ENCODE results near the gene KLHL3. TPM values are rescaled to one million over a fixed set of nuclear protein-coding genes. Genes with fewer than 3 reads are reported as not detected.

Gene KLHL3
- total and polyA plus RNA-seq, 9 of the 15 experiments (the other 6 are each of a cell fraction or from before 2014, with no cell fraction given), result under 0.01 to 1.5 (median 0.22) TPM

- TF ChIP-seq PCBP1 (IDR thresholded peaks at IDR 0.05; ENCODE audit: low read depth, low read length, poor library complexity, severe bottlenecking), result no peak
- TF ChIP-seq ZNF512 (tag; IDR thresholded peaks at IDR 0.05), result no peak
- no peak for TF ChIP-seq RNF219 (CRISPR knock-in tag; IDR thresholded peaks at IDR 0.05)
- TF ChIP-seq ZNF609 (CRISPR knock-in tag; IDR thresholded peaks at IDR 0.05; ENCODE audit: borderline replicate concordance), result no peak
- TF ChIP-seq ZC3H11A (IDR thresholded peaks at IDR 0.05; ENCODE audit: low read depth, low read length), result no peak
- TF ChIP-seq CBX1 (IDR thresholded peaks at IDR 0.05; ENCODE audit: low read depth), result no peak
- TF ChIP-seq DACH1 (IDR thresholded peaks at IDR 0.05; ENCODE audit: partially characterized antibody), result no peak
- TF ChIP-seq WHSC1 (IDR thresholded peaks at IDR 0.05; ENCODE audit: low read length), result no peak
- TF ChIP-seq DEAF1 (CRISPR knock-in tag; IDR thresholded peaks at IDR 0.05), result no peak
- TF ChIP-seq CEBPZ (IDR thresholded peaks at IDR 0.05; ENCODE audit: borderline replicate concordance, low read depth, low read length), result no peak
- TF ChIP-seq POLR2H (tag; IDR thresholded peaks at IDR 0.05; ENCODE audit: low read depth), result peak; percentile 23; the same call in 1 of the 2 replicates
These were observed 16.1 kb upstream of the KLHL3 start (continued) for GRCh38 chr5:137751869-137752491.
